HCT116 (cell line): Measurements from ENCODE around the gene CFDP1.

Experiments
- EZH2 ChIP-seq: fragments of 200-600 bp; sonication (generic); IDR thresholded peaks from 2 replicates; pipeline ENCODE4 v1.6.1; 2017; ENCODE audit warnings: antibody characterized with exemption, mixed run types
- EZH2phosphoT487 ChIP-seq: fragments of 200-600 bp; IDR thresholded peaks from 2 replicates; pipeline ENCODE4 v1.6.1; 2018; ENCODE audit warnings: antibody characterized with exemption, borderline replicate concordance
- POLR2A ChIP-seq: IDR thresholded peaks from 2 replicates; pipeline ENCODE4 v1.7.0; 2011; ENCODE audit warnings: borderline replicate concordance; ENCODE audit not compliant: insufficient read depth, insufficient read length; ENCODE audit errors: extremely low read depth
- POLR2AphosphoS5 ChIP-seq: IDR thresholded peaks from 2 replicates; pipeline ENCODE4 v1.6.1; 2011; ENCODE audit warnings: mild to moderate bottlenecking, low read depth, low read length, moderate library complexity
- RAD21 ChIP-seq: IDR thresholded peaks from 2 replicates; pipeline ENCODE4 v1.6.1; 2012; ENCODE audit warnings: low read depth, mild to moderate bottlenecking
- ZFX ChIP-seq: fragments of 450-650 bp; IDR thresholded peaks from 2 replicates; pipeline ENCODE4 v1.6.1; 2017
- TF ChIP-seq, protein P1 (sequence below), 3 experiments: fragments of 200-600 bp in 1 of 3; sonication (generic) in 1 of 3; IDR thresholded peaks in 2 of 3; conservative IDR thresholded peaks in 1 of 3; 2 replicates each; pipeline ENCODE4 v1.5.1; 2012 to 2017; ENCODE audit warnings: low read depth in 2 of 3, low read length in 2 of 3, antibody characterized with exemption in 1 of 3, borderline replicate concordance in 1 of 3, control low read depth in 1 of 3, mild to moderate bottlenecking in 1 of 3, mixed read lengths in 1 of 3, mixed run types in 1 of 3, moderate library complexity in 1 of 3; ENCODE audit not compliant: insufficient read depth in 1 of 3
- TF ChIP-seq, protein P2 (sequence below): IDR thresholded peaks from 2 replicates; pipeline ENCODE4 v1.6.1; 2012

DNA sequence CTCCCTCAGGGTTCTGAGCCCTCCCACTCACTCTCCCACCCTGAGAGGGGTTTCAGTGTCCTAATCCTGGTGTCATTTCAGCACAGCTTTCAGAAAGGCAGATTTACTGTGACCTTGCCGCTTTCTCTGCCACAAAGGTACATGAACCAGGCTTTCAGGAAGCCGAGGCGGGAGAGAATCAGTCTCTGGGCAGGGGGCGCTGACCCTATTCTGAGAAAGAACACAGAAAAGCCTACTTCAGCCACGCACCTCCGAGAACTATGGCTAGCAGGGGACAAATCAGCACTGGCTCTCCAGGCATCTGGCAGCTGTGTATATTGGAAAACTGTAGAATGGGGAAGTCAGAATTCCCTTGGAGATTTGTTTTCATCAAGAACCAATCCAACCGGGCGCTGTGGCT is 124.1 kb downstream of the CFDP1 start:
- TF ChIP-seq, protein P1, sequence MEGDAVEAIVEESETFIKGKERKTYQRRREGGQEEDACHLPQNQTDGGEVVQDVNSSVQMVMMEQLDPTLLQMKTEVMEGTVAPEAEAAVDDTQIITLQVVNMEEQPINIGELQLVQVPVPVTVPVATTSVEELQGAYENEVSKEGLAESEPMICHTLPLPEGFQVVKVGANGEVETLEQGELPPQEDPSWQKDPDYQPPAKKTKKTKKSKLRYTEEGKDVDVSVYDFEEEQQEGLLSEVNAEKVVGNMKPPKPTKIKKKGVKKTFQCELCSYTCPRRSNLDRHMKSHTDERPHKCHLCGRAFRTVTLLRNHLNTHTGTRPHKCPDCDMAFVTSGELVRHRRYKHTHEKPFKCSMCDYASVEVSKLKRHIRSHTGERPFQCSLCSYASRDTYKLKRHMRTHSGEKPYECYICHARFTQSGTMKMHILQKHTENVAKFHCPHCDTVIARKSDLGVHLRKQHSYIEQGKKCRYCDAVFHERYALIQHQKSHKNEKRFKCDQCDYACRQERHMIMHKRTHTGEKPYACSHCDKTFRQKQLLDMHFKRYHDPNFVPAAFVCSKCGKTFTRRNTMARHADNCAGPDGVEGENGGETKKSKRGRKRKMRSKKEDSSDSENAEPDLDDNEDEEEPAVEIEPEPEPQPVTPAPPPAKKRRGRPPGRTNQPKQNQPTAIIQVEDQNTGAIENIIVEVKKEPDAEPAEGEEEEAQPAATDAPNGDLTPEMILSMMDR (IDR thresholded peaks at IDR 0.05 in 2 of 3, conservative IDR thresholded peaks at IDR 0.05 in 1 of 3; ENCODE audit: borderline replicate concordance in 1 of 3, insufficient read depth in 1 of 3, low read depth in 2 of 3, low read length in 2 of 3), result no peak
- TF ChIP-seq POLR2A (no peak), POLR2AphosphoS5 (no peak), RAD21 (no peak), EZH2phosphoT487 (no peak), EZH2 (no peak), ZFX (no peak)
- TF ChIP-seq, protein P2, sequence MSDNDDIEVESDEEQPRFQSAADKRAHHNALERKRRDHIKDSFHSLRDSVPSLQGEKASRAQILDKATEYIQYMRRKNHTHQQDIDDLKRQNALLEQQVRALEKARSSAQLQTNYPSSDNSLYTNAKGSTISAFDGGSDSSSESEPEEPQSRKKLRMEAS, result no peak
